ENCODE measurements around the gene MCF2L2.

GRCh38 chr3:183203670-183204069 lies 224.7 kb downstream of the MCF2L2 start:
- TF ChIP-seq CTCF (IDR thresholded peaks at IDR 0.05 in 8 of 11, conservative IDR thresholded peaks at IDR 0.05 in 3 of 11) (no peak), POLR2AphosphoS5 (IDR thresholded peaks at IDR 0.05) (no peak)

Data from spleen (tissue), 7 donors.